HepG2 (cell line): ENCODE results near the gene CCL19. TPM values are rescaled to one million over a fixed set of nuclear protein-coding genes. Genes with fewer than 3 reads are reported as not detected.

Source experiments
- ATAC-seq: fragments of 200-7000 bp; cut with Tn5 transposase; 3 replicates; pipeline ENCODE4 v1.9.1; 2020; ENCODE audit warnings: mild to moderate bottlenecking, moderate library complexity
- BruUV-seq: library from RNA; stranded (reverse); fragments of 400-500 nt; replicated peaks from 2 replicates; lab custom pipeline; 2021; lab: Mats Ljungman, UMichigan
- CTCF ChIA-PET: fragments of 300-600 bp; formaldehyde crosslinking; extraction: SDS; loops from one replicate; lab custom pipeline; 2021; ENCODE audit warnings: low total read pairs, inconsistent platforms, low intra/inter-chr PET ratio; lab: Yijun Ruan, JAX
- POLR2A ChIA-PET: fragments of 350-600 bp; sonication (Branson Sonifier 250); formaldehyde crosslinking; loops from one replicate; lab custom pipeline; 2020; ENCODE audit warnings: antibody characterized with exemption, inconsistent platforms; lab: Yijun Ruan, JAX
- DNase-seq: peaks from one replicate; pipeline ENCODE4 v3.0.0-alpha.2; 2015; ENCODE audit warnings: low spot score
- FAIRE-seq: peaks from 3 replicates; lab custom pipeline; 2011; peaks lifted over from hg19 to GRCh38; lab: Jason Lieb, UNC
- H2AFZ ChIP-seq: one replicate; pipeline ENCODE4 v1.6.1; 2011; ENCODE audit warnings: low read length, inconsistent platforms
- H3K27ac ChIP-seq: fragments of 300-600 bp; 3 replicates; pipeline ENCODE4 v1.8.0; 2011; ENCODE audit warnings: mixed run types, mild to moderate bottlenecking, mixed read lengths, low read length, inconsistent platforms; ENCODE audit not compliant: insufficient read depth; ENCODE audit errors: extremely low read length
- H3K27me3 ChIP-seq, 2 experiments: fragments of 200-600 bp in 1 of 2; 2 replicates in 1 of 2; 3 replicates in 1 of 2; pipeline versions ENCODE4 v1.6.0 to v1.8.0; 2011; ENCODE audit warnings: low read length in 2 of 2, mild to moderate bottlenecking in 2 of 2, moderate library complexity in 2 of 2, inconsistent platforms in 1 of 2; ENCODE audit not compliant: insufficient read depth in 2 of 2, control insufficient read depth in 1 of 2
- H3K36me3 ChIP-seq, 2 experiments: fragments of 200-600 bp in 1 of 2; replicated peaks in 1 of 2; 2 replicates in 1 of 2; 3 replicates in 1 of 2; pipeline versions ENCODE4 v1.5.1 to v1.8.0; 2011; ENCODE audit warnings: low read length in 2 of 2, inconsistent platforms in 1 of 2; ENCODE audit not compliant: insufficient read depth in 2 of 2, control insufficient read depth in 1 of 2
- H3K4me1 ChIP-seq: 2 replicates; pipeline ENCODE4 v1.5.1; 2012; ENCODE audit warnings: low read length, inconsistent platforms; ENCODE audit not compliant: insufficient read depth
- H3K4me2 ChIP-seq: 2 replicates; pipeline ENCODE4 v1.6.0; 2011; ENCODE audit warnings: low read depth, low read length, inconsistent platforms
- H3K4me3 ChIP-seq, 3 experiments: fragments of 200-600 bp in 1 of 3; sonication (generic), shearing (Covaris generic) in 1 of 3; replicated peaks in 1 of 3; 2 replicates each; pipeline ENCODE4 v1.5.1; 2011 to 2016; ENCODE audit warnings: low read length in 3 of 3, inconsistent platforms in 2 of 3, low read depth in 2 of 3, mild to moderate bottlenecking in 2 of 3, control low read depth in 1 of 3, mixed read lengths in 1 of 3; ENCODE audit not compliant: insufficient read depth in 1 of 3
- H3K79me2 ChIP-seq: one replicate; pipeline ENCODE4 v1.6.1; 2011; ENCODE audit warnings: low read length, inconsistent platforms; ENCODE audit not compliant: insufficient read depth
- H3K9ac ChIP-seq: 2 replicates; pipeline ENCODE4 v1.6.0; 2011; ENCODE audit warnings: mild to moderate bottlenecking, low read depth, low read length, inconsistent platforms; ENCODE audit not compliant: insufficient read depth
- H3K9me3 ChIP-seq: 2 replicates; pipeline ENCODE4 v1.5.1; 2012; ENCODE audit warnings: mild to moderate bottlenecking, low read length
- H4K20me1 ChIP-seq: 2 replicates; pipeline ENCODE4 v1.6.0; 2011; ENCODE audit warnings: inconsistent platforms, mild to moderate bottlenecking, low read length, moderate library complexity; ENCODE audit not compliant: insufficient read depth
- DMTF1 ChIP-seq: sonication (generic); formaldehyde crosslinking; IDR thresholded peaks from 2 replicates; pipeline ENCODE4 v1.4.0; 2020; ENCODE audit warnings: mild to moderate bottlenecking, missing genetic modification reagents
- KDM4B ChIP-seq: sonication (generic); formaldehyde crosslinking; IDR thresholded peaks from 2 replicates; pipeline ENCODE4 v1.4.0; 2020; ENCODE audit warnings: missing genetic modification reagents
- KLF6 ChIP-seq: IDR thresholded peaks from 2 replicates; pipeline ENCODE4 v1.8.0; 2016; ENCODE audit warnings: missing biosample characterization, missing genetic modification reagents
- PITX1 ChIP-seq: sonication (generic); formaldehyde crosslinking; IDR thresholded peaks from 2 replicates; pipeline ENCODE4 v1.5.1; 2020; ENCODE audit warnings: mild to moderate bottlenecking, missing genetic modification reagents
- ZFP91 ChIP-seq: sonication (generic); formaldehyde crosslinking; IDR thresholded peaks from 2 replicates; pipeline ENCODE4 v1.9.0; 2022; ENCODE audit warnings: missing genetic modification reagents, mild to moderate bottlenecking, borderline replicate concordance
- ZNF44 ChIP-seq: sonication (generic); formaldehyde crosslinking; IDR thresholded peaks from 2 replicates; pipeline ENCODE4 v1.5.1; 2020; ENCODE audit warnings: mild to moderate bottlenecking, missing genetic modification reagents
- WGBS: methylation state at CpG from one replicate; pipeline ENCODE4 v1.1.6; 2017; ENCODE audit warnings: low lambda C conversion rate; 5-methylcytosine and 5-hydroxymethylcytosine counted together
- in situ Hi-C: cut with HindIII; loops from 2 replicates; pipeline ENCODE4 v1.10.0; 2017; ENCODE audit warnings: low pct_unique_long_range_greater_than_20kb; ENCODE audit not compliant: extremely low pct_ligation_motif_present
- intact Hi-C: fragments of 100-400 bp; cut with micrococcal nuclease; formaldehyde crosslinking; loops from one replicate; pipeline ENCODE4 v1.10.0; 2022; ENCODE audit not compliant: unreplicated experiment
- polyA plus RNA-seq, 8 experiments: library from polyadenylated mRNA; depleted of rRNA in 3 of 8; stranded (reverse) in 7 of 8; unstranded in 1 of 8; fragments of >200 nt; fragmentation: Illumina TruSeq in 4 of 8; extraction: Trizol in 4 of 8; gene quantifications; 2 replicates each; pipeline versions ENCODE4 v1.2.1 to v1.2.3, GENCODE V29; 2011 to 2016; ENCODE audit warnings: low read depth in 4 of 8, missing spikeins in 1 of 8, mixed read lengths in 1 of 8; ENCODE audit not compliant: insufficient read depth in 1 of 8
- total RNA-seq, 5 experiments: library from RNA; depleted of rRNA; stranded (reverse); fragments of >200 nt; fragmentation: Illumina TruSeq; extraction: Trizol; gene quantifications; 2 replicates each; pipeline ENCODE4 v1.2.3, GENCODE V29; 2016; ENCODE audit warnings: low read depth in 1 of 5

CCL19 gene
- total and polyA plus RNA-seq, 2 of the 13 experiments (the other 11 are each of a cell fraction or from before 2014, with no cell fraction given) = not detected

- no peaks in the 10 kb centered on the region for H4K20me1 ChIP-seq
- no peak for DNase-seq
- H3K9ac ChIP-seq = no peak overlapping the region
- ChIA-PET CTCF (no interaction called here), POLR2A (no interaction called here)
- intact Hi-C loops = no loop called here
- peaks cover 35% of the 10 kb centered on the region for H3K4me1 ChIP-seq
- H3K4me2 ChIP-seq = no peak overlapping the region
- H3K4me3 ChIP-seq = no peak overlapping the region
- no peak overlapping the region for H3K27ac ChIP-seq
- no peaks in the 10 kb centered on the region for H3K36me3 ChIP-seq
- TF ChIP-seq PITX1 = no peak
- TF ChIP-seq KLF6 (CRISPR knock-in tag) = no peak
- no peak for TF ChIP-seq KDM4B
- TF ChIP-seq ZFP91 (CRISPR knock-in tag) = no peak
- no peak for TF ChIP-seq ZNF44 (CRISPR knock-in tag)
- TF ChIP-seq DMTF1 = no peak
- TF ChIP-seq, all 625 proteins: peak for 0
- FAIRE-seq = no peak
- Histone ChIP-seq H3K27me3 (no peaks in the 10 kb centered on the region), H3K9me3 (no peaks in the 10 kb centered on the region), H2AFZ (no peak overlapping the region), H3K79me2 (no peaks in the 10 kb centered on the region)
- WGBS = 68% methylated on average over 4 of the region's 4 CpGs
- no peak for ATAC-seq
- no TSS peak for BruUV-seq
- in situ Hi-C loops = no loop called here
Observed at GRCh38 chr9:34684145-34684544, 6.9 kb downstream of the CCL19 start.
